ENCODE measurements around the gene UBXN6. TPM values are rescaled to one million over a fixed set of nuclear protein-coding genes. Genes with fewer than 3 reads are reported as not detected.

The UBXN6 gene
- total RNA-seq, 5 donors from 2014 or later (not counting 1 experiment from before 2014, with no cell fraction given): 49.7 to 86.4 (median 76.5) TPM

DNA sequence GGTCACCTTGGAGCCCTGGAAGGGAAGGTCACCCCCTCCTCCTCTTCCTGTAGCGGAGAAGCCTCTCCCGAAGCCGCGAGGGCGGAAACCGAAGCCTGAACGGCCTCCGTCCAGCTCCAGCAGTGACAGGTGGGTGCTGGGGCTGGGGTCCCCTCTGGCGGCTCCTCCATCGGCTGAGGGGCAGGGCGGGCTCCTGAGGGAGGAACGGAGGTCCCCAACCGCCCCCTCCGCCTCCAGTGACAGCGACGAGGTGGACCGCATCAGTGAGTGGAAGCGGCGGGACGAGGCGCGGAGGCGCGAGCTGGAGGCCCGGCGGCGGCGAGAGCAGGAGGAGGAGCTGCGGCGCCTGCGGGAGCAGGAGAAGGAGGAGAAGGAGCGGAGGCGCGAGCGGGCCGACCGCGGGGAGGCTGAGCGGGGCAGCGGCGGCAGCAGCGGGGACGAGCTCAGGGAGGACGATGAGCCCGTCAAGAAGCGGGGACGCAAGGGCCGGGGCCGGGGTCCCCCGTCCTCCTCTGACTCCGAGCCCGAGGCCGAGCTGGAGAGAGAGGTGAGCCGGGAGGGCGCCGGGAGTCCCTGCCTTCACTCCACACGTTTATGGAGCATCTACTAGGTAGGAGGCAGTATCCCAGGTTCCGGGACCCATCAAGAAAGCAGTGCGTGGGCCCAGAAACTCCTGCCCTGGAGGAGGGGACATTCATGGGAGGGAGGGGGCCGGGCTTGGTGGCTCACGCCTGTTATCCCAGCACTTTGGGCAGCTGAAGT, 36.5 kb upstream of the UBXN6 start:
- Mint-ChIP-seq H3K4me3 (no peak overlapping the region), H3K36me3 (peaks cover 14% of the 10 kb centered on the region), H3K27ac (no peak overlapping the region), H3K4me1 (no peaks in the 10 kb centered on the region), H3K9me3 (no peaks in the 10 kb centered on the region), H3K27me3 (no peaks in the 10 kb centered on the region)
- peaks cover 35 to 72% of the 10 kb centered on the region in 2 donors for H3K36me3 ChIP-seq (ENCODE audit: control insufficient read depth in 2 of 2, extremely low read depth in 1 of 2, insufficient read depth in 1 of 2, low read length in 1 of 2)
- CTCF ChIA-PET: no interaction called here
- H3K4me1 ChIP-seq (ENCODE audit: control insufficient read depth in 1 of 2, extremely low read depth in 1 of 2, insufficient read depth in 2 of 2, low read length in 2 of 2): no peaks in the 10 kb centered on the region
- H3K27me3 ChIP-seq (replicated peaks in 1 of 2; ENCODE audit: control insufficient read depth in 2 of 2, extremely low read depth in 1 of 2, insufficient read depth in 2 of 2, low read length in 1 of 2): no peaks in the 10 kb centered on the region
- no peaks in the 10 kb centered on the region for H3K9me3 ChIP-seq
- ATAC-seq (replicated peaks in 1 of 4): no peak
- POLR2A ChIA-PET: no interaction called here
- DNase-seq: no peak
- 97% methylated on average over 41 of the region's 61 CpGs for WGBS (ENCODE audit: insufficient coverage)
- H3K4me3 ChIP-seq (ENCODE audit: control insufficient read depth in 1 of 2, extremely low read depth in 1 of 2, low read length in 1 of 2): no peak overlapping the region
- no peak overlapping the region for H3K27ac ChIP-seq (ENCODE audit: low read length)

DNA sequence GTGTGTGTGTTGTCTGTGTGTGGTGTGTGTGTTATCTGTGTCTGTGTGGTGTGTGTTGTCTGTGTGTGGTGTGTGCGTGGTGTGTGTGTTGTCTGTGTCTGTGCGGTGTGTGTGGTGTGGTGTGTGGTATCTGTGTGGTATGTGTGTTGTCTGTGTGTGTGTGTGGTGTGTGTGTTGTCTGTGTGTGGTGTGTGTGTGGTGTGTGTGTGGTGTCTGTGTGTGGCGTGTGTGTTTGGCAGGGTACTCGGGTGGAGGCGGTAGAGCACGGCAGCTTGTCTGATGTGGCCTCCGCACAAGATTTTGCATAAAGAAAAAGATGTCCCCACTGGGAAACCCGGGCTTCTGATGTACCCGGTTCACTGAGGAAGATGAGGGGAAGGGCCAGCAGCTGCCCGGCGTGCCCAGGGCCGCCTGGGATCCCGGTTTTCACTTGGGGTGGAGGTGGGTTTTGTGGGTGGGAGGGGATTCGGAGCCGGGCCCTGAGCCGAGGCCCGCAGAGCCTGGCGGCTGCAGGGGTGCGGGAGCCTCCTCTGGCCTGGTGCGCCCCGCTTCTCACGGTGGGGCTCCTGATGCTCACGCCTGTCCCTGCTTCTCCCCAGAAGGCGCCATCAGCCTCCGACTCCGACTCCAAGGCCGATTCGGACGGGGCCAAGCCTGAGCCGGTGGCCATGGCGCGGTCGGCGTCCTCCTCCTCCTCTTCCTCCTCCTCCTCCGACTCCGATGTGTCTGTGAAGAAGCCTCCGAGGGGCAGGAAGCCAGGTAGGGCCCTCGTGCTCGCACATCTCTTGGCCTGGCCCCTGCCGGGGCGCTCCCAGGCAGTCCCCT, 35.7 kb upstream of the UBXN6 start:
- Histone ChIP-seq H3K4me1 (ENCODE audit: control insufficient read depth in 1 of 2, extremely low read depth in 1 of 2, insufficient read depth in 2 of 2, low read length in 2 of 2) (no peaks in the 10 kb centered on the region), H3K36me3 (ENCODE audit: control insufficient read depth in 2 of 2, extremely low read depth in 1 of 2, insufficient read depth in 1 of 2, low read length in 1 of 2) (peaks cover 35 to 72% of the 10 kb centered on the region in 2 donors), H3K4me3 (ENCODE audit: control insufficient read depth in 1 of 2, extremely low read depth in 1 of 2, low read length in 1 of 2) (no peak overlapping the region), H3K27ac (ENCODE audit: low read length) (no peak overlapping the region), H3K9me3 (no peaks in the 10 kb centered on the region), H3K27me3 (replicated peaks in 1 of 2; ENCODE audit: control insufficient read depth in 2 of 2, extremely low read depth in 1 of 2, insufficient read depth in 2 of 2, low read length in 1 of 2) (no peaks in the 10 kb centered on the region)
- H3K4me3 Mint-ChIP-seq: no peak overlapping the region
- DNase-seq (no peak), ATAC-seq (replicated peaks in 1 of 4) (no peak)
- H3K9me3 Mint-ChIP-seq: no peaks in the 10 kb centered on the region
- H3K27ac Mint-ChIP-seq: no peak overlapping the region
- no peaks in the 10 kb centered on the region for H3K27me3 Mint-ChIP-seq
- POLR2A ChIA-PET: no interaction called here
- no peaks in the 10 kb centered on the region for H3K4me1 Mint-ChIP-seq
- CTCF ChIA-PET: no interaction called here
- WGBS (ENCODE audit: insufficient coverage): 94% methylated on average over 28 of the region's 41 CpGs
- peaks cover 14% of the 10 kb centered on the region for H3K36me3 Mint-ChIP-seq

- peaks cover 35 to 67% of the 10 kb centered on the region in 2 donors for H3K36me3 ChIP-seq (ENCODE audit: control insufficient read depth in 2 of 2, extremely low read depth in 1 of 2, insufficient read depth in 1 of 2, low read length in 1 of 2)
- no peaks in the 10 kb centered on the region for H3K9me3 Mint-ChIP-seq
- H3K4me1 ChIP-seq (ENCODE audit: control insufficient read depth in 1 of 2, extremely low read depth in 1 of 2, insufficient read depth in 2 of 2, low read length in 2 of 2): no peaks in the 10 kb centered on the region
- ChIA-PET POLR2A (no interaction called here), CTCF (no interaction called here)
- ATAC-seq (replicated peaks in 1 of 4): no peak
- H3K27me3 Mint-ChIP-seq: no peaks in the 10 kb centered on the region
- H3K27ac Mint-ChIP-seq: no peak overlapping the region
- H3K4me1 Mint-ChIP-seq: no peaks in the 10 kb centered on the region
- no peak overlapping the region for H3K4me3 Mint-ChIP-seq
- H3K4me3 ChIP-seq (ENCODE audit: control insufficient read depth in 1 of 2, extremely low read depth in 1 of 2, low read length in 1 of 2): no peak overlapping the region
- H3K9me3 ChIP-seq: no peaks in the 10 kb centered on the region
- no peaks in the 10 kb centered on the region for H3K27me3 ChIP-seq (replicated peaks in 1 of 2; ENCODE audit: control insufficient read depth in 2 of 2, extremely low read depth in 1 of 2, insufficient read depth in 2 of 2, low read length in 1 of 2)
- H3K36me3 Mint-ChIP-seq: peaks cover 15% of the 10 kb centered on the region
- H3K27ac ChIP-seq (ENCODE audit: low read length): no peak overlapping the region
- DNase-seq: no peak
- 100% methylated on average over 3 of the region's 3 CpGs for WGBS (ENCODE audit: insufficient coverage)
Observed at GRCh38 chr19:4492337-4493103, 34.9 kb upstream of the UBXN6 start.

- Mint-ChIP-seq H3K27me3 (no peaks in the 10 kb centered on the region), H3K9me3 (no peaks in the 10 kb centered on the region), H3K27ac (no peak overlapping the region), H3K4me3 (no peak overlapping the region), H3K36me3 (peaks cover 22% of the 10 kb centered on the region), H3K4me1 (no peaks in the 10 kb centered on the region)
- ATAC-seq (replicated peaks in 1 of 4) (no peak), DNase-seq (no peak)
- Histone ChIP-seq H3K4me3 (ENCODE audit: control insufficient read depth in 1 of 2, extremely low read depth in 1 of 2, low read length in 1 of 2) (no peak overlapping the region), H3K27me3 (replicated peaks in 1 of 2; ENCODE audit: control insufficient read depth in 2 of 2, extremely low read depth in 1 of 2, insufficient read depth in 2 of 2, low read length in 1 of 2) (no peaks in the 10 kb centered on the region), H3K27ac (ENCODE audit: low read length) (no peak overlapping the region), H3K9me3 (no peaks in the 10 kb centered on the region), H3K36me3 (ENCODE audit: control insufficient read depth in 2 of 2, extremely low read depth in 1 of 2, insufficient read depth in 1 of 2, low read length in 1 of 2) (peaks cover 34 to 66% of the 10 kb centered on the region in 2 donors), H3K4me1 (ENCODE audit: control insufficient read depth in 1 of 2, extremely low read depth in 1 of 2, insufficient read depth in 2 of 2, low read length in 2 of 2) (no peaks in the 10 kb centered on the region)
- WGBS (ENCODE audit: insufficient coverage): 97% methylated on average over 15 of the region's 21 CpGs
- POLR2A ChIA-PET: no interaction called here
- CTCF ChIA-PET: no interaction called here
Observed at GRCh38 chr19:4491446-4491845, 33.9 kb upstream of the UBXN6 start.

DNA sequence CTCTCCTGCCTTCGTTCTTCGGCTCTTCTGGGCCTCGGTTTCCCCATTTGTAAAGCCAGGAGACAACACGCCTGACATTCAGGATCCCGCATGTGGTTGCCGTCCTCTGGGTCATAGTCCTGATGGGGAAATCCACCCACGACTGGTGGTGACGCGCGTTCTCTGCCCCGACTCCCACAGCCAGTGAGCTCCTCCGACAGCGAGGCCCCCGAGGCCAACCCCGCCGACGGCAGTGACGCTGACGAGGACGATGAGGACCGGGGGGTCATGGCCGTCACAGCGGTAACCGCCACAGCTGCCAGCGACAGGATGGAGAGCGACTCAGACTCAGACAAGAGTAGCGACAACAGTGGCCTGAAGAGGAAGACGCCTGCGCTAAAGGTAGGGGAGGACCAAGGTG, 30.9 kb upstream of the UBXN6 start:
- no peak for DNase-seq
- H3K27me3 Mint-ChIP-seq: no peaks in the 10 kb centered on the region
- Histone ChIP-seq H3K36me3 (ENCODE audit: control insufficient read depth in 2 of 2, extremely low read depth in 1 of 2, insufficient read depth in 1 of 2, low read length in 1 of 2) (peaks cover 17 to 44% of the 10 kb centered on the region in 2 donors), H3K4me1 (ENCODE audit: control insufficient read depth in 1 of 2, extremely low read depth in 1 of 2, insufficient read depth in 2 of 2, low read length in 2 of 2) (no peaks in the 10 kb centered on the region), H3K27ac (ENCODE audit: low read length) (no peak overlapping the region), H3K4me3 (ENCODE audit: control insufficient read depth in 1 of 2, extremely low read depth in 1 of 2, low read length in 1 of 2) (no peak overlapping the region), H3K9me3 (no peaks in the 10 kb centered on the region), H3K27me3 (replicated peaks in 1 of 2; ENCODE audit: control insufficient read depth in 2 of 2, extremely low read depth in 1 of 2, insufficient read depth in 2 of 2, low read length in 1 of 2) (no peaks in the 10 kb centered on the region)
- POLR2A ChIA-PET: no interaction called here
- peaks cover 26% of the 10 kb centered on the region for H3K36me3 Mint-ChIP-seq
- no peaks in the 10 kb centered on the region for H3K9me3 Mint-ChIP-seq
- ATAC-seq (replicated peaks in 1 of 4): no peak
- 96% methylated on average over 29 of the region's 29 CpGs for WGBS (ENCODE audit: insufficient coverage)
- H3K27ac Mint-ChIP-seq: no peak overlapping the region
- CTCF ChIA-PET: no interaction called here
- no peak overlapping the region for H3K4me3 Mint-ChIP-seq
- peaks cover 0 to 2% (median 0%) of the 10 kb centered on the region in 3 donors for H3K4me1 Mint-ChIP-seq

DNA sequence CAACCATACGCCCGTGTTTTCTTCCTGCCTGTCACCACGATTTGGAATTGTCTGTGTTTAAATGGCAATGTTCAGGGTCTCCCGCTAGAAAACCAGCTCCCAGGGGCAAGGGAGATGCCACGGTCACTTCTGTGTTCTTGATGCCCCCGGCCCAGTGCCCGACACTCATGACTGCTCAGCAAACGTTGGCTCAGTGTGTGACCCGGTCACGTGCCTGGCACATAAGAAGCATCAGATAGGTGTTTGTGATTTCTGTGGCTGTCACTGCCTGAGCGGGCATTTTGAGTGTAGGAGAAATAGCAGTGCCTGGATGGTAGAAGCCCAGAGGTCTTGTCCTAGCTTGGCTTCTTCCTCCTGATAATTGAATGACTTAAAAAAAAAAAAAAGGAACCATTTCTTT, 30.0 kb upstream of the UBXN6 start:
- Histone ChIP-seq H3K9me3 (no peaks in the 10 kb centered on the region), H3K27ac (ENCODE audit: low read length) (no peak overlapping the region), H3K4me1 (ENCODE audit: control insufficient read depth in 1 of 2, extremely low read depth in 1 of 2, insufficient read depth in 2 of 2, low read length in 2 of 2) (no peaks in the 10 kb centered on the region), H3K4me3 (ENCODE audit: control insufficient read depth in 1 of 2, extremely low read depth in 1 of 2, low read length in 1 of 2) (no peak overlapping the region), H3K27me3 (replicated peaks in 1 of 2; ENCODE audit: control insufficient read depth in 2 of 2, extremely low read depth in 1 of 2, insufficient read depth in 2 of 2, low read length in 1 of 2) (no peaks in the 10 kb centered on the region), H3K36me3 (ENCODE audit: control insufficient read depth in 2 of 2, extremely low read depth in 1 of 2, insufficient read depth in 1 of 2, low read length in 1 of 2) (peaks cover 11 to 37% of the 10 kb centered on the region in 2 donors)
- ChIA-PET CTCF (no interaction called here), POLR2A (no interaction called here)
- Mint-ChIP-seq H3K27ac (no peak overlapping the region), H3K9me3 (no peaks in the 10 kb centered on the region), H3K27me3 (no peaks in the 10 kb centered on the region), H3K4me1 (peaks cover 0 to 2% (median 0%) of the 10 kb centered on the region in 3 donors), H3K4me3 (no peak overlapping the region), H3K36me3 (peaks cover 27% of the 10 kb centered on the region)
- DNase-seq (no peak), ATAC-seq (replicated peaks in 1 of 4) (no peak)
- 100% methylated on average over 7 of the region's 11 CpGs for WGBS (ENCODE audit: insufficient coverage)
